OCI-LY7 (cell line): ENCODE results near the gene ZBTB21. TPM values are rescaled to one million over a fixed set of nuclear protein-coding genes. Genes with fewer than 3 reads are reported as not detected.

Experiments used
- BruUV-seq: library from RNA; stranded (reverse); fragments of 400-500 nt; replicated peaks from 2 replicates; lab custom pipeline; 2021; lab: Mats Ljungman, UMichigan
- CTCF ChIA-PET: fragments of 300-600 bp; sonication (Branson Sonifier 250); formaldehyde crosslinking; loops from one replicate; lab custom pipeline; 2022; ENCODE audit warnings: antibody characterized with exemption; ENCODE audit not compliant: unreplicated experiment; lab: Charles Lee
- POLR2A ChIA-PET: fragments of 300-600 bp; sonication (Branson Sonifier 250); formaldehyde crosslinking; loops from one replicate; lab custom pipeline; 2022; ENCODE audit warnings: antibody characterized with exemption; lab: Charles Lee
- DNase-seq: peaks from one replicate; pipeline ENCODE4 v3.0.0-alpha.2; 2015; ENCODE audit warnings: low spot score
- H2AFZ ChIP-seq: fragments of 200-600 bp; sonication (generic), shearing (Covaris generic); 2 replicates; pipeline ENCODE4 v1.6.1; 2014; ENCODE audit warnings: mild to moderate bottlenecking, antibody characterized with exemption, low read length, moderate library complexity
- H3K27ac ChIP-seq: fragments of 200-600 bp; sonication (generic); 2 replicates; pipeline ENCODE4 v1.5.1; 2014; ENCODE audit warnings: mixed run types, low read depth, mild to moderate bottlenecking, moderate library complexity, low read length, inconsistent platforms; ENCODE audit not compliant: poor library complexity, severe bottlenecking
- H3K36me3 ChIP-seq: fragments of 200-600 bp; sonication (generic); 2 replicates; pipeline ENCODE4 v1.6.1; 2014; ENCODE audit warnings: mild to moderate bottlenecking, antibody characterized with exemption, low read length, moderate library complexity, mixed read lengths; ENCODE audit not compliant: insufficient read depth
- H3K4me1 ChIP-seq: fragments of 200-600 bp; sonication (generic); 2 replicates; pipeline ENCODE4 v1.5.1; 2014; ENCODE audit warnings: mild to moderate bottlenecking, low read length; ENCODE audit not compliant: insufficient read depth, poor library complexity, severe bottlenecking
- H3K4me2 ChIP-seq: fragments of 200-600 bp; sonication (generic); 2 replicates; pipeline ENCODE4 v1.6.1; 2014; ENCODE audit warnings: mild to moderate bottlenecking, low read length
- H3K4me3 ChIP-seq: fragments of 200-600 bp; sonication (generic); 2 replicates; pipeline ENCODE4 v1.5.1; 2014; ENCODE audit warnings: mild to moderate bottlenecking, low read depth, low read length; ENCODE audit not compliant: poor library complexity, severe bottlenecking
- H3K79me2 ChIP-seq: fragments of 200-600 bp; sonication (generic); 2 replicates; pipeline ENCODE4 v1.6.1; 2016; ENCODE audit warnings: low read depth, mild to moderate bottlenecking, low read length, moderate library complexity, mixed read lengths; ENCODE audit not compliant: insufficient read depth
- H3K9me2 ChIP-seq: fragments of 200-600 bp; sonication (generic); 2 replicates; pipeline ENCODE4 v1.6.1; 2016; ENCODE audit warnings: mild to moderate bottlenecking, low read length, mixed read lengths; ENCODE audit not compliant: insufficient read depth
- H3K9me3 ChIP-seq: fragments of 200-600 bp; sonication (generic); 2 replicates; pipeline ENCODE4 v1.6.1; 2014; ENCODE audit warnings: mild to moderate bottlenecking, mixed run types, low read length, mixed read lengths
- H4K20me1 ChIP-seq: fragments of 200-600 bp; sonication (generic); 2 replicates; pipeline ENCODE4 v1.6.1; 2014; ENCODE audit warnings: mild to moderate bottlenecking, antibody characterized with exemption, low read length, moderate library complexity, mixed read lengths; ENCODE audit not compliant: insufficient read depth
- CTCF ChIP-seq: fragments of 200-600 bp; sonication (generic); conservative IDR thresholded peaks from 2 replicates; pipeline ENCODE4 v1.5.1; 2014; ENCODE audit warnings: mild to moderate bottlenecking, antibody characterized with exemption, low read length, moderate library complexity, mixed read lengths
- EZH2phosphoT487 ChIP-seq: fragments of 200-600 bp; sonication (generic); IDR thresholded peaks from 2 replicates; pipeline ENCODE4 v1.6.1; 2018; ENCODE audit warnings: low read depth, borderline replicate concordance, mild to moderate bottlenecking, mixed run types, antibody characterized with exemption, low read length, moderate library complexity, mixed read lengths
- intact Hi-C: fragments of 100-400 bp; cut with micrococcal nuclease; formaldehyde crosslinking; loops from one replicate; pipeline ENCODE4 v1.10.0; 2022; ENCODE audit not compliant: unreplicated experiment
- total RNA-seq, 2 experiments: library from RNA; depleted of rRNA in 1 of 2; stranded (reverse); fragments of >200 nt in 1 of 2; shearing (Covaris generic) in 1 of 2; gene quantifications; 2 replicates each; pipeline ENCODE4 v1.2.3, GENCODE V29; 2014 to 2022

The ZBTB21 gene
- total RNA-seq, 2 experiments from 2014 or later: 10.0 to 19.6 TPM

GRCh38 chr21:41943851-41944250 lies 66.3 kb downstream of the ZBTB21 start:
- Histone ChIP-seq H3K4me3 (no peak overlapping the region), H4K20me1 (no peaks in the 10 kb centered on the region), H3K36me3 (no peaks in the 10 kb centered on the region), H2AFZ (no peak overlapping the region), H3K4me2 (no peak overlapping the region), H3K9me2 (no peaks in the 10 kb centered on the region), H3K79me2 (no peaks in the 10 kb centered on the region), H3K9me3 (no peaks in the 10 kb centered on the region), H3K27ac (no peak overlapping the region), H3K4me1 (no peaks in the 10 kb centered on the region)
- ChIA-PET CTCF (no interaction called here), POLR2A (no interaction called here)
- TF ChIP-seq CTCF (no peak), EZH2phosphoT487 (no peak)
- intact Hi-C loops: no loop called here
- no TSS peak for BruUV-seq
- DNase-seq: no peak

- Histone ChIP-seq H2AFZ (no peak overlapping the region), H4K20me1 (no peaks in the 10 kb centered on the region), H3K36me3 (no peaks in the 10 kb centered on the region), H3K9me3 (no peaks in the 10 kb centered on the region), H3K79me2 (no peaks in the 10 kb centered on the region), H3K4me3 (no peak overlapping the region), H3K27ac (no peak overlapping the region), H3K4me1 (no peaks in the 10 kb centered on the region), H3K4me2 (no peak overlapping the region), H3K9me2 (no peaks in the 10 kb centered on the region)
- ChIA-PET POLR2A (no interaction called here), CTCF (no interaction called here)
- TF ChIP-seq EZH2phosphoT487: no peak
- no peak for TF ChIP-seq CTCF
- BruUV-seq: no TSS peak
- DNase-seq: no peak
- intact Hi-C loops: no loop called here
Observed at GRCh38 chr21:41942457-41942856, 67.7 kb downstream of the ZBTB21 start.

GRCh38 chr21:41941941-41942340 lies 68.2 kb downstream of the ZBTB21 start:
- Histone ChIP-seq H2AFZ (no peak overlapping the region), H3K4me3 (no peak overlapping the region), H4K20me1 (no peaks in the 10 kb centered on the region), H3K79me2 (no peaks in the 10 kb centered on the region), H3K4me2 (no peak overlapping the region), H3K36me3 (no peaks in the 10 kb centered on the region), H3K9me2 (no peaks in the 10 kb centered on the region), H3K4me1 (no peaks in the 10 kb centered on the region), H3K9me3 (no peaks in the 10 kb centered on the region), H3K27ac (no peak overlapping the region)
- no peak for TF ChIP-seq CTCF
- no peak for TF ChIP-seq EZH2phosphoT487
- no peak for DNase-seq
- ChIA-PET POLR2A (no interaction called here), CTCF (no interaction called here)
- no TSS peak for BruUV-seq
- intact Hi-C loops: no loop called here
